ENCODE data around the gene EXD3. TPM values are rescaled to one million over a fixed set of nuclear protein-coding genes. Genes with fewer than 3 reads are reported as not detected.

The EXD3 gene
- total and polyA plus RNA-seq, 2 of the 13 experiments (the other 11 are each of a cell fraction or from before 2014, with no cell fraction given), result 2.7 to 4.8 TPM

DNA sequence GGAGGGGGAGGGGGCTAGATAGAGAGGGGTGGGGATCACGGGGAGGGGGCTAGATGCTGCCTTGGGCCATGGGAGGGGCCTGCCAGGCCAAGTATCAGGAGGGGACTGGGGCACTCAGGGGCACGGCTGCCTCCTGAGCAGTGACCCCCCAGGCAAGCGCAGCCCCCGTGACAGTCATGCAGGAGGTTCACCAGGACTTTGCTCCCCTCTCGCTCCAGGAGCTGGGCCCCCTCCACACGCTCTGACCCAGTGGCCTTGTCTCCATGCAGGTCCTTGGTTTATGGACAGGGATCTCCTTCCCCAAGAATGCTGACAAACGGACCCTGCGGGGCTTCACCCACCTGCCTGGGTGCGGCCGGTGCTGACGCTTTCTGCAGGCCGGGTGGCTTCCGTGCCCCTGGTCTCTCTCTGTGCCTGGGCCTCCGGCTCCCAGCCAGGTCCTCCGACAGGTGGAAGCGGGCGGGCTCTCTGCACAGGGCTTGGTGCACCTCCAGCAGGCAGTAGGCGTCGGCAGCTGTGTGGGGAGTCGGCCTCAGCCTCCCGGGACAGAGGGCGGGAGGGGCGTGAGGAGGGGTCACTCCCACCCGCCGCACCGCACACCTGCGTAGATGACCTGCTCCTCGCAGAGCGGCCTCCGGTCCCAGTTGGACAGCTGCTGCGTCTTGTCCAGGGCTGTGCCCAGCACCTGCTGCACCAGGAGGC, 74.0 kb downstream of the EXD3 start (continued):
- TF ChIP-seq, protein P1, sequence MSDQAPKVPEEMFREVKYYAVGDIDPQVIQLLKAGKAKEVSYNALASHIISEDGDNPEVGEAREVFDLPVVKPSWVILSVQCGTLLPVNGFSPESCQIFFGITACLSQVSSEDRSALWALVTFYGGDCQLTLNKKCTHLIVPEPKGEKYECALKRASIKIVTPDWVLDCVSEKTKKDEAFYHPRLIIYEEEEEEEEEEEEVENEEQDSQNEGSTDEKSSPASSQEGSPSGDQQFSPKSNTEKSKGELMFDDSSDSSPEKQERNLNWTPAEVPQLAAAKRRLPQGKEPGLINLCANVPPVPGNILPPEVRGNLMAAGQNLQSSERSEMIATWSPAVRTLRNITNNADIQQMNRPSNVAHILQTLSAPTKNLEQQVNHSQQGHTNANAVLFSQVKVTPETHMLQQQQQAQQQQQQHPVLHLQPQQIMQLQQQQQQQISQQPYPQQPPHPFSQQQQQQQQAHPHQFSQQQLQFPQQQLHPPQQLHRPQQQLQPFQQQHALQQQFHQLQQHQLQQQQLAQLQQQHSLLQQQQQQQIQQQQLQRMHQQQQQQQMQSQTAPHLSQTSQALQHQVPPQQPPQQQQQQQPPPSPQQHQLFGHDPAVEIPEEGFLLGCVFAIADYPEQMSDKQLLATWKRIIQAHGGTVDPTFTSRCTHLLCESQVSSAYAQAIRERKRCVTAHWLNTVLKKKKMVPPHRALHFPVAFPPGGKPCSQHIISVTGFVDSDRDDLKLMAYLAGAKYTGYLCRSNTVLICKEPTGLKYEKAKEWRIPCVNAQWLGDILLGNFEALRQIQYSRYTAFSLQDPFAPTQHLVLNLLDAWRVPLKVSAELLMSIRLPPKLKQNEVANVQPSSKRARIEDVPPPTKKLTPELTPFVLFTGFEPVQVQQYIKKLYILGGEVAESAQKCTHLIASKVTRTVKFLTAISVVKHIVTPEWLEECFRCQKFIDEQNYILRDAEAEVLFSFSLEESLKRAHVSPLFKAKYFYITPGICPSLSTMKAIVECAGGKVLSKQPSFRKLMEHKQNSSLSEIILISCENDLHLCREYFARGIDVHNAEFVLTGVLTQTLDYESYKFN (CRISPR knock-in tag; conservative IDR thresholded peaks at IDR 0.05), result peak; percentile 43; the same call in 1 of the 2 replicates

DNA sequence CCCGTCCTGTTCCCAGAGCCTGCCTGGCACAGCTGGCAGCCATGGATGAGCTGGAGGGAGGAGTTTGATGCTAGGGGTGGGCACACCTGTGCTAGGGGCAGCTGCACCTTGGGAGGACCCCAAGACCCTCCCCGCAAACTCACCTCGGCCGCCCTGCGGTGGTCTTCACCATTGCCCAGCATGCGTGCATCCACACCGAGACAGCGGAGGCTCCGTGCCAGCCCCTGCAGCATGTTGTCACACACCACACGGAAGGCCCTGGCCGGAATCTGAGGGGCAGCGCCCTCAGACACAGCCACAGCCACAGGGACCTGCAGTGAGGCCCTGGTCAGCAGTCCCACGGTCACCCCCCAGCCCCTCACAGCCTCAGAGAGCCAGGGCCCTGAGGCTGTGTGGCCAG, 75.0 kb downstream of the EXD3 start:
- TF ChIP-seq ZNF549 (CRISPR knock-in tag; IDR thresholded peaks at IDR 0.05) (no peak), ZNF768 (CRISPR knock-in tag; IDR thresholded peaks at IDR 0.05) (peak; percentile 69; the same call in 1 of the 2 replicates)
- H3K9me3 ChIP-seq (ENCODE audit: low read length), result no peaks in the 10 kb centered on the region
- peaks cover 12% of the 10 kb centered on the region for H3K4me1 ChIP-seq (ENCODE audit: insufficient read depth, low read length)
- POLR2A ChIA-PET, result no interaction called here
- DNase-seq (ENCODE audit: low spot score) (no peak), ATAC-seq (no peak), FAIRE-seq (no peak)
- in situ Hi-C loops (cut with HindIII; ENCODE audit: extremely low pct_ligation_motif_present, low pct_unique_long_range_greater_than_20kb), result no loop called here
- peaks cover 0 to 8% of the 10 kb centered on the region in 2 experiments; a peak in 1 of 5 replicates for H3K27me3 ChIP-seq (ENCODE audit: control insufficient read depth in 1 of 2, insufficient read depth in 2 of 2, low read length in 2 of 2)
- H3K27ac ChIP-seq (ENCODE audit: extremely low read length, insufficient read depth, low read length), result no peak overlapping the region
- H2AFZ ChIP-seq (ENCODE audit: low read length), result no peak overlapping the region
- no peak overlapping the region for H3K4me3 ChIP-seq (replicated peaks in 1 of 3; ENCODE audit: insufficient read depth in 1 of 3, low read depth in 2 of 3, low read length in 3 of 3)
- H3K79me2 ChIP-seq (ENCODE audit: insufficient read depth, low read length), result no peaks in the 10 kb centered on the region
- H3K9ac ChIP-seq (ENCODE audit: insufficient read depth, low read depth, low read length), result no peak overlapping the region
- no peaks in the 10 kb centered on the region for H3K36me3 ChIP-seq (replicated peaks in 1 of 2; ENCODE audit: control insufficient read depth in 1 of 2, insufficient read depth in 2 of 2, low read length in 2 of 2)
- 50% methylated on average over 2 of the region's 13 CpGs for WGBS (ENCODE audit: low lambda C conversion rate)
- CTCF ChIA-PET (ENCODE audit: low intra/inter-chr PET ratio, low total read pairs), result no interaction called here
- H4K20me1 ChIP-seq (ENCODE audit: insufficient read depth, low read length), result no peaks in the 10 kb centered on the region
- BruUV-seq (replicated peaks), result no TSS peak
- intact Hi-C loops (cut with micrococcal nuclease; ENCODE audit: unreplicated experiment), result no loop called here
- no peak overlapping the region for H3K4me2 ChIP-seq (ENCODE audit: low read depth, low read length)
